HepG2 (cell line): ENCODE measurements around the gene C1orf115. TPM values are rescaled to one million over a fixed set of nuclear protein-coding genes. Genes with fewer than 3 reads are reported as not detected.

Experiments
- ARNT2 ChIP-seq: sonication (generic); formaldehyde crosslinking; IDR thresholded peaks from 2 replicates; pipeline ENCODE4 v1.8.0; 2022; ENCODE audit warnings: mild to moderate bottlenecking, low read depth, missing genetic modification reagents, moderate library complexity
- ETV6 ChIP-seq: sonication (generic); formaldehyde crosslinking; conservative IDR thresholded peaks from 2 replicates; pipeline ENCODE4 v1.4.0; 2020; ENCODE audit warnings: missing genetic modification reagents
- FOXO1 ChIP-seq: sonication (generic); formaldehyde crosslinking; IDR thresholded peaks from 2 replicates; pipeline ENCODE4 v1.4.0; 2020; ENCODE audit warnings: missing genetic modification reagents
- GLI4 ChIP-seq: sonication (generic); formaldehyde crosslinking; IDR thresholded peaks from 2 replicates; pipeline ENCODE4 v1.5.1; 2020; ENCODE audit warnings: missing genetic modification reagents, mild to moderate bottlenecking, moderate library complexity, borderline replicate concordance
- GRHL1 ChIP-seq: sonication (generic); formaldehyde crosslinking; conservative IDR thresholded peaks from 2 replicates; pipeline ENCODE4 v1.8.0; 2022; ENCODE audit warnings: missing genetic modification reagents
- GZF1 ChIP-seq: sonication (generic); formaldehyde crosslinking; IDR thresholded peaks from 2 replicates; pipeline ENCODE4 v1.5.1; 2020; ENCODE audit warnings: mild to moderate bottlenecking, missing genetic modification reagents
- ISL2 ChIP-seq: sonication (generic); formaldehyde crosslinking; IDR thresholded peaks from 2 replicates; pipeline ENCODE4 v1.5.0; 2020; ENCODE audit warnings: missing genetic modification reagents
- JUNB ChIP-seq: sonication (generic); formaldehyde crosslinking; IDR thresholded peaks from 2 replicates; pipeline ENCODE4 v1.8.0; 2022; ENCODE audit warnings: missing genetic modification reagents, mild to moderate bottlenecking, borderline replicate concordance
- MXD4 ChIP-seq: IDR thresholded peaks from 2 replicates; pipeline ENCODE4 v1.6.1; 2016; ENCODE audit warnings: mild to moderate bottlenecking, missing biosample characterization, missing genetic modification reagents
- NFIC ChIP-seq: IDR thresholded peaks from 2 replicates; pipeline ENCODE4 v1.6.1; 2012; ENCODE audit warnings: mild to moderate bottlenecking, low read length, inconsistent platforms
- NR2C2 ChIP-seq: sonication (generic); formaldehyde crosslinking; IDR thresholded peaks from 2 replicates; pipeline ENCODE4 v1.4.0; 2020; ENCODE audit warnings: missing genetic modification reagents, mild to moderate bottlenecking, moderate library complexity, borderline replicate concordance
- PRMT3 ChIP-seq: sonication (generic); formaldehyde crosslinking; IDR thresholded peaks from 2 replicates; pipeline ENCODE4 v1.8.1; 2022; ENCODE audit warnings: low read depth, mild to moderate bottlenecking, moderate library complexity, missing genetic modification reagents, borderline replicate concordance
- SOX13 ChIP-seq, 3 experiments: fragments of 450-650 bp in 1 of 3; sonication (generic) in 1 of 3; formaldehyde crosslinking in 1 of 3; IDR thresholded peaks in 2 of 3; conservative IDR thresholded peaks in 1 of 3; 2 replicates each; pipeline versions ENCODE4 v1.5.0 to v1.6.1; 2016 to 2020; ENCODE audit warnings: antibody characterized with exemption in 1 of 3, mild to moderate bottlenecking in 1 of 3, missing compliant biosample characterization in 1 of 3, missing genetic modification reagents in 1 of 3, moderate library complexity in 1 of 3
- ZBTB38 ChIP-seq: sonication (generic); formaldehyde crosslinking; IDR thresholded peaks from 2 replicates; pipeline ENCODE4 v1.5.1; 2020; ENCODE audit warnings: mild to moderate bottlenecking, missing genetic modification reagents
- ZBTB7A ChIP-seq: sonication (generic); formaldehyde crosslinking; IDR thresholded peaks from 2 replicates; pipeline ENCODE4 v1.8.0; 2022; ENCODE audit warnings: mild to moderate bottlenecking, missing genetic modification reagents
- ZFP36 ChIP-seq: fragments of 150-350 bp; IDR thresholded peaks from 2 replicates; pipeline ENCODE4 v1.6.1; 2018; ENCODE audit warnings: borderline replicate concordance, low read length, low read depth; ENCODE audit not compliant: partially characterized antibody
- ZMAT3 ChIP-seq: sonication (generic); formaldehyde crosslinking; conservative IDR thresholded peaks from 2 replicates; pipeline ENCODE4 v1.7.0; 2021; ENCODE audit warnings: missing genetic modification reagents
- ZNF136 ChIP-seq: sonication (generic); formaldehyde crosslinking; IDR thresholded peaks from 2 replicates; pipeline ENCODE4 v1.8.1; 2022; ENCODE audit warnings: low read depth, mild to moderate bottlenecking, moderate library complexity, missing genetic modification reagents
- ZNF382 ChIP-seq: sonication (generic); formaldehyde crosslinking; IDR thresholded peaks from 2 replicates; pipeline ENCODE4 v1.5.0; 2020; ENCODE audit warnings: missing genetic modification reagents, mild to moderate bottlenecking, borderline replicate concordance
- ZNF512B ChIP-seq: sonication (generic); formaldehyde crosslinking; IDR thresholded peaks from 2 replicates; pipeline ENCODE4 v1.5.1; 2020; ENCODE audit warnings: missing genetic modification reagents, mild to moderate bottlenecking, borderline replicate concordance
- polyA plus RNA-seq, 8 experiments: library from polyadenylated mRNA; depleted of rRNA in 3 of 8; stranded (reverse) in 7 of 8; unstranded in 1 of 8; fragments of >200 nt; fragmentation: Illumina TruSeq in 4 of 8; extraction: Trizol in 4 of 8; gene quantifications; 2 replicates each; pipeline versions ENCODE4 v1.2.1 to v1.2.3, GENCODE V29; 2011 to 2016; ENCODE audit warnings: low read depth in 4 of 8, missing spikeins in 1 of 8, mixed read lengths in 1 of 8; ENCODE audit not compliant: insufficient read depth in 1 of 8
- total RNA-seq, 5 experiments: library from RNA; depleted of rRNA; stranded (reverse); fragments of >200 nt; fragmentation: Illumina TruSeq; extraction: Trizol; gene quantifications; 2 replicates each; pipeline ENCODE4 v1.2.3, GENCODE V29; 2016; ENCODE audit warnings: low read depth in 1 of 5
- TF ChIP-seq, protein P1 (sequence below), 2 experiments: sonication (generic) in 1 of 2; formaldehyde crosslinking in 1 of 2; IDR thresholded peaks; 2 replicates each; pipeline versions ENCODE4 v1.4.0 to v1.6.1; 2018 to 2020; ENCODE audit warnings: missing genetic modification reagents in 2 of 2, borderline replicate concordance in 1 of 2, low read depth in 1 of 2, mild to moderate bottlenecking in 1 of 2, missing biosample characterization in 1 of 2

C1orf115 gene
- total and polyA plus RNA-seq, 2 of the 13 experiments (the other 11 are each of a cell fraction or from before 2014, with no cell fraction given), result 25.2 to 85.9 TPM

DNA sequence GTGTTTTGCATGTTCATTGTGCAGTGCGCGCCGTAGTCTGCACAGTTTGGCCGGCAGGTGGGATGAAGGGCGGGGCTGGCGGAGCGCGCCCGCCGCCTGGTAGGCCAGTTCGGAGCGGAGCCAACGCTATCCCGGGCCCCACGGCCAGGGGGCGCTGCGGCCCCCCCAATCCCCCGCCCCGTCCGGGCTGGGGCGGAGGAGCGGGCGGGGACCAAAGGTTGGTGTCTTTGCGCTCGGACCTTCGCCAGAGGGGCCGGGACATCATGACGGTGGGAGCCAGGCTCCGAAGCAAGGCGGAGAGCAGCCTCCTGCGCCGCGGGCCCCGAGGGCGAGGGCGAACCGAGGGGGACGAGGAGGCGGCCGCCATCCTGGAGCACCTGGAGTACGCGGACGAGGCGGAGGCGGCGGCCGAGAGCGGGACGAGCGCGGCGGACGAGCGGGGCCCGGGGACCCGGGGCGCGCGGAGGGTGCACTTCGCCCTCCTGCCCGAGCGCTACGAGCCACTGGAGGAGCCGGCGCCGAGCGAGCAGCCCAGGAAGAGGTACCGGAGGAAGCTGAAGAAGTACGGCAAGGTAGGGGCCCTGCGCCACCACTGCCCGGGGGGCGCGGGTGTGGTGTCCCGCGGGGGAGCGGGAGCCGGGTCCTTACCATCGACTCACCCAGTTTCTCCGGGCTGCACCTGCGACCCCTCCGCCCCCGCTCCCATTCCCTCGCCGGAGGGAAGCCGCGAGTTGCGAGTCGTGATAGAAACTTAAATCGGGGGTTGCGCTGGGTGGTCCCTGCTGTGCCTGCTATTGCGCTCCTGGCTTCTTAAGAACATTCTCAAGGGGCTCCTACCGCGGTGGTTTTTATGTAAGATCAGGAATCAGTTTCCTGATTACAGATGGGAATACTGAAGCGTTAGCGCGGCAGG is at the start of gene C1orf115 (continued):
- peak; percentile 71 for TF ChIP-seq ISL2 (CRISPR knock-in tag)
- TF ChIP-seq ZMAT3 (CRISPR knock-in tag), result peak; percentile 77
- TF ChIP-seq ETV6, result peak; percentile 94
- TF ChIP-seq ZNF382 (CRISPR knock-in tag), result no peak
- TF ChIP-seq, protein P1, sequence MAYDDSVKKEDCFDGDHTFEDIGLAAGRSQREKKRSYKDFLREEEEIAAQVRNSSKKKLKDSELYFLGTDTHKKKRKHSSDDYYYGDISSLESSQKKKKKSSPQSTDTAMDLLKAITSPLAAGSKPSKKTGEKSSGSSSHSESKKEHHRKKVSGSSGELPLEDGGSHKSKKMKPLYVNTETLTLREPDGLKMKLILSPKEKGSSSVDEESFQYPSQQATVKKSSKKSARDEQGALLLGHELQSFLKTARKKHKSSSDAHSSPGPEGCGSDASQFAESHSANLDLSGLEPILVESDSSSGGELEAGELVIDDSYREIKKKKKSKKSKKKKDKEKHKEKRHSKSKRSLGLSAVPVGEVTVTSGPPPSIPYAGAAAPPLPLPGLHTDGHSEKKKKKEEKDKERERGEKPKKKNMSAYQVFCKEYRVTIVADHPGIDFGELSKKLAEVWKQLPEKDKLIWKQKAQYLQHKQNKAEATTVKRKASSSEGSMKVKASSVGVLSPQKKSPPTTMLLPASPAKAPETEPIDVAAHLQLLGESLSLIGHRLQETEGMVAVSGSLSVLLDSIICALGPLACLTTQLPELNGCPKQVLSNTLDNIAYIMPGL (CRISPR knock-in tag; IDR thresholded peaks at IDR 0.05; ENCODE audit: borderline replicate concordance in 1 of 2, low read depth in 1 of 2), result peak; percentile 98 to 100
- TF ChIP-seq ARNT2 (CRISPR knock-in tag), result peak; percentile 65
- peak; percentile 68; the same call in 1 of the 2 replicates for TF ChIP-seq GLI4
- TF ChIP-seq NR2C2, result peak; percentile 54; the same call in 1 of the 2 replicates
- TF ChIP-seq ZFP36, result no peak
- no peak for TF ChIP-seq SOX13 (IDR thresholded peaks at IDR 0.05)
- peak in 1 of 2 experiments; percentile 55; a peak in 1 of 4 replicates for TF ChIP-seq SOX13 (CRISPR knock-in tag; conservative IDR thresholded peaks at IDR 0.05 in 1 of 2, IDR thresholded peaks at IDR 0.05 in 1 of 2)
- TF ChIP-seq ZBTB7A, result peak; percentile 88; the same call in 1 of the 2 replicates
- 0 out of 2 replicates have a peak, but pooled peaks have one; percentile 41 for TF ChIP-seq GZF1
- no peak for TF ChIP-seq GRHL1
- no peak for TF ChIP-seq ZNF136 (CRISPR knock-in tag)
- no peak for TF ChIP-seq NFIC
- TF ChIP-seq FOXO1, result peak; percentile 42
- TF ChIP-seq ZNF512B (CRISPR knock-in tag), result no peak; the same call in 1 of the 2 replicates
- TF ChIP-seq ZBTB38 (CRISPR knock-in tag), result peak; percentile 83
- no peak for TF ChIP-seq MXD4 (CRISPR knock-in tag)
- TF ChIP-seq JUNB (CRISPR knock-in tag), result no peak
- 0 out of 2 replicates have a peak, but pooled peaks have one; percentile 62 for TF ChIP-seq PRMT3 (CRISPR knock-in tag)
